Stimulated activated CD4-positive, alpha-beta T cell treated with anti-CD3 and anti-CD28 coated beads, Interleukin-1b, Interleukin-23, amount 100 ng/mL, for 4 hours (primary cell): ENCODE measurements around the gene PRF1.
"Not testable (repeated sequence)": the region's sequence is repeated elsewhere in the genome, so short reads cannot be mapped to it uniquely, and the experiment has no call there.

Experiments used
- DNase-seq, 2 donors: peaks; one replicate each; pipeline ENCODE4 v3.0.0-alpha.2; 2020; ENCODE audit warnings: low read depth in 2 of 2

PRF1 gene

DNA sequence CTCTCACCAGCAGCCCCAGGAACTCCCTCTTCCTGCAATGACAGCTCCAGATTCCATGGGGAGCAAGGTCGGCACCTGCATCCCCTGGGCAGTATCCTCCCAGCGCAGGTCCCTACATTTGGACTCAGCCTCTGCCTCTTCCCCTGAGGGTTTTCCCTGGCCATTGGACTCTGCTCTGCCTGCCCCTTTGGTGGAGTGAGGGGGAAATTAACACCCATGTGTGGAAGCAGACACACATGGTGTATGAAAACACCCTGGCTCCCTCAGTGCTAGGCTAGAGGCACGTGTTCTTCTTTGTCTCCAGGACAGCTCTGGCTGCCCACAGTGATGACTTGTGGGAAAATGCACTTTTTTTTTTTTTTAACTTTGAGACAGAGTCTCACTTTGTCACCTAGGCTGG is 8.4 kb downstream of the PRF1 start:
- no peak for DNase-seq

- DNase-seq, result no peak
Observed at GRCh38 chr10:70593513-70593890, 9.0 kb downstream of the PRF1 start.

DNA sequence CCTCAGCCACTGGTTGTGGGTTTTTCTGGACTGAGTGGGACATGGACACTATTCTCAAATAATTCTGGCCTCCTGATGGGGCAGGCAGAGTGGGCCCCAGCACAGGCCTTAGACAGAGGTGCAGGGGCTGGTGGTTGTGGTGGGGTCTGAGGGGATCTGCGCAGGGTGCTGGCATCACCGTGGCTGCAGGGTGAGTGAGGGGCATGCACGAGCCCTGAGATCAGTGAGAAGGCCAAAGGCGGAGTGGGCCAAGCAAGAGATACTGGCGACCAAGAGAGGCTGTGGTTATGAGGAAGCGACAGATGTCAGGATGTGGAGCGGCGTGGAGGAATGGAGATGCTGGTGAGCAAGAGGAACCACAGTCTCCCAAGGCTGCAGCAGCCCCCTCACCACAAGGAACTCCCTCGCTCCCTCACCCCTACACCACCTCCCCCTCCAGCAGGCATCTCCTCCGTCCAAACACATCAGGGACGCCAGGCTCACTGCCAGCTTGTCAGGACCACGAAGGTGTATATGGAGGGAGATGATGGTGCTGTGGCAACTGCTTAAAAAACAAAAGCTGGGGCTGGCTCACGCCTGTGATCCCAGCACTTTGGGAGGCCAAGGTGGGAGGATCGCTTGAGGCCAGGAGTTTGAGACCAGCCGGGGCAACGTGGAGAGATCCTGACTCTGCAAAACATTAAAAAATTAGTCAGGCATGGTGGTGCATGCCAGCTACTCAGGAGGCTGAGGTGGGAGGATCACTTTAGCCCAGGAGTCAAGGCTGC is 9.6 kb downstream of the PRF1 start:
- no peak for DNase-seq

DNA sequence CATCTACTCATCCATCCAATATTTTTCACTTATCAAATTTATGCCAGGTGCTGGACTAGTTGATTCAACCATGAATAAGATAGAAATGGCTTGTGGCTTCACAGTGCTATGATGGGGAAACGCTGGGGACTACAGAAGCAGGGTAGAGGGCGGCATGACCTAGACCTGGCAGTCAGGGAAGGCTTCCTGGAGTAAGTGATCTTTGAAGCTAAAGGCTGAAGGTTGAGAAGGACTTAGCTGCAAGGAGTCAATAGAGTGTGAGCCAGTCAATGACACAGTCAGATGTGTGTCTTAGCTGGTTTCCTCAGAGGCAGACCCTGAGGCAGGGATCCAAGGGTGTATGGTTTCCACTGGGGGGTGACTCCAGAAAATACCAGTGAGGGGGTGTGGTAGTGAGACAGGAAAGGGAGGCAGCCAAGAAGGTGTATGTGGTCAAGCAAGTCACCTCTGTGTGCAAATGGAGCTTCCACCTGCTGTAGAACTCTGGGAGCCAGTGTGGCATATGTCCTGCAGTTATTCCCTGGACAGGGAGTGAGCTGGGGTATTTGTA is 10.3 kb downstream of the PRF1 start:
- no peak for DNase-seq

GRCh38 chr10:70590655-70591416 is 11.7 kb downstream of the PRF1 start:
- DNase-seq, result no peak

- DNase-seq, result no peak
Observed at GRCh38 chr10:70589762-70590654, 12.5 kb downstream of the PRF1 start.

- no peak for DNase-seq
Observed at GRCh38 chr10:70588859-70589570, 13.5 kb downstream of the PRF1 start.

GRCh38 chr10:70588255-70588654 is 14.3 kb downstream of the PRF1 start:
- DNase-seq, result no peak

DNA sequence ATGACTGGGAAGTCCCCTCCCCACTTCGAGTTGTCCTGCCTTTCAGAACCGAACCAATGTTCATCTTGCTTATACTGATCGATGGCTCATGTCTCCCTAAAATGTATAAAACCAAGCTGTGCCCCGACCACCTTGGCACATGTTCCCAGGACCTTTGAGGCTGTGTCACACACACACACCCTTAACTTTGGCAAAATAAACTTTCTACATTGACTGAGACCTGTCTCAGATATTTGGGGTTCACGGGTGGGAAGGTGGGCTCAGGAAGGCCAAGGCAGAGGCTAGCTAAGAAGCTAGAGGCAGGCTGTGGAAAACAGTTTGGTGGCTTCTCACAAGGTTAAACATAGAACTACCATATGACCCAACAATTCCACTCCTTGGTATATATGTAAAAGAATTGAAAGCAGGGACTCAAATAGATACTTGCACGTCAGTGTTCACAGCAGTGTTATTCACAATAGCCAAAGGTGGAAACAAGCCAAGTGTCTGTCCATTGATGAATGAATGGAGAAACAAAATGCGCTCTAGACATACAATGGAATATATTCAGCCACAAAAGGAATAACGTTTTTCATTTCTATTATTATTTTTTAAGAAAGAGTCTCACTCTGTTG is 15.4 kb downstream of the PRF1 start:
- no peak for DNase-seq

DNA sequence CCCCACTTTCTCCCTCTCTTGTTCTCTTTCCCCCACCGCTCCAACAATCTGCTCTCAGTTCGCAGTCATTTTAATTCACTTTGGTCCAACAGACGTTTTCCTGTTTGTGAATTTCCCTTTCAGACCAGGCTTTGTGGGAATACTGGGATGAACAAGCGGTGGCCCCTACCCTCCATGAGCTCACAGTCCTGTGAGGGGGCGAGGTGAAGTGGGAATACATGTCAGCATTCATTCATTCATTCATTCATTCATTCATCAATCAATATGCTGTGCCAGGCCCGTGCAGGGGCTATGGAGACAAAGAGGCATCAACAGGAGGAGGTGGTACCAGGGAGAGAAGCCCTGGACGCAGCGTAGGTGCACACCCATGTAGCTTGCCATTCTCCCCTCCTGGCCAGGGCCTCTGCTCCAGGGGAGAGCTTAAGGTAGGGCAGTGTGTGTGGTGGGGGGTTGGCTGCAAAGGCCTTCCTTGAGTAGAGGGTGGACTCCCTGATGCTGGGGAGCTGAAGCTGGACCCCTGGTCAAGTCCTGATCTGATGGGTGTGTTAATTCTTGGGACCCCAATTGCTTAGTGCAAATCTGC is 16.1 kb downstream of the PRF1 start:
- no peak for DNase-seq

GRCh38 chr10:70585578-70586169 is 16.9 kb downstream of the PRF1 start:
- DNase-seq, result no peak

GRCh38 chr10:70584909-70585544 is 17.5 kb downstream of the PRF1 start:
- no peak for DNase-seq

DNA sequence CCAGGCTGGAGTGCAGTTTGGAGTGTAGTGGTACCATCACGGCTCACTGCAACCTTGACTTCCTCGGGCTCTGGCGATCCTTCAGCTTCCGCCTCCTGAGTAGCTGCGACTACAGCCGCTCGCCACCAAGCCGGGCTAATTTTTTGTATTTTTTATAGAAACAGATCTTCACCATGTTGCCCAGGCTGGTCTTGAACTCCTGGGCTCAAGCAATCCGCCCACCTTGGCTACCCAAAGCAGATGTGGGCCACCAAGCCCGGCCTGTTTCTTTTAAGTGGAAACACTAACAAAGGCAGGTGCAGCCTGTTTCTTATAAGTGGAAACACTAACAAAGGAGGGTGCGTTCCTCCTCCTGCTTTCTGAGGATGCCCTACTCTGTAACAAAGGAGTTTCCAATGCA is 18.2 kb downstream of the PRF1 start:
- no peak for DNase-seq

GRCh38 chr10:70583669-70584037 is 18.9 kb downstream of the PRF1 start:
- no peak for DNase-seq

DNA sequence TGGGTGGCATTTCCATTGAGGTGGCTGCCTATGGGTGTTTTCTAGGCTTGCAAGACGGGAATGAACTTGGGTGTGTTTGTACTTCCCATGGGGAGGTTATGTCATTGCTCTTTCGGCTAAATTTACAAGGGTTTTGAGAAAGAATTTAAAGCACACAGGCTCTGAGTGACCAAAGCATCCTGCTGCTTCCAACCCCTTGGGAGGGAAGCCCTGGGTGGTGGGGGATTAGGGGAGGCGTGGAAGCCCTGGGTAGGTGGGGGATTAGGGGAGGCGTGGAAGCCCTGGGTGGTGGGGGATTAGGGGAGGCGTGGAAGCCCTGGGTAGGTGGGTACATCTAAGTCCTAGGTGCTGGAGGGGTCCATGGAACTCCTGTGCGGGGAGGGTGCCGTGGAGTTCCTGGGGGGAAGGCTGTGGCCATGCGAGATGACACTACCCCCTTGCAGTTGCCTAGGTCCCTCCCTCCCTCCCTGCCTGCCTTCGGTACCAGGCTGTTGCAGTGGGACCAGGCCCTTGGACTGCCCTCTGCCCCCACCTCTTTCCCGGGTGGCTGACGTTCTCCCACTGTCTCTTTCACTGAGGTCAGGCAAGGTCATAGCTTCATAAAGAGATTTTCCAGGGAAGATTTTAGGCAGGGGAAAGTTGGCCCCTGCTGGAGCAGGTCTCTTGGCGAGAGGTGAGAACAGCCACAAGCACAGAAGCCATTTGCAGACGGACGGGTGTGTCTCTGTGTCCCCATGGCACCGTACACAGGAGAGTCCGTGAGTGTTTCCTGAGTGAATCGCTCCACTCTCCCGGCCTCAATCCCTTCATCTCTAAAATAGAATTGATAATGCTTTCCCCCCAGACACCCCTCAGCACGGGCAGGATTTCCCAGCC is 19.5 kb downstream of the PRF1 start:
- no peak for DNase-seq

DNA sequence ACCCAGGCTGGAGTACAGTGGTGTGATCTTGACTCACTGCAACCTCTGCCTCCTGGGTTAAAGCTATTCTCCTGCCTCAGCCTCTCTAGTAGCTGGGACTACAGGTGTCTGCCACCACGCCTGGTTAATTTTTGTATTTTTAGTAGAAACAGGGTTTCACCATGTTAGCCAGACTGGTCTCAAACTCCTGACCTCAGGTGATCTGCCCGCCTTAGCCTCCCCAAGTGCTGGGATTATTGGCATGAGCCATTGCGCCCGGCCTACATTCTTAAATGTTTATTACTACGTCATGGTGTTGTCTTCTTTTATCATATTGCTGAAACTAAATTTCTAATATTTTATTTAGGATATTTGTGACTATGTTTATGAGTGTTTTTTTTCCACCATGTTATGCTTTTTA is 21.4 kb downstream of the PRF1 start:
- not testable (repeated sequence) for DNase-seq

DNA sequence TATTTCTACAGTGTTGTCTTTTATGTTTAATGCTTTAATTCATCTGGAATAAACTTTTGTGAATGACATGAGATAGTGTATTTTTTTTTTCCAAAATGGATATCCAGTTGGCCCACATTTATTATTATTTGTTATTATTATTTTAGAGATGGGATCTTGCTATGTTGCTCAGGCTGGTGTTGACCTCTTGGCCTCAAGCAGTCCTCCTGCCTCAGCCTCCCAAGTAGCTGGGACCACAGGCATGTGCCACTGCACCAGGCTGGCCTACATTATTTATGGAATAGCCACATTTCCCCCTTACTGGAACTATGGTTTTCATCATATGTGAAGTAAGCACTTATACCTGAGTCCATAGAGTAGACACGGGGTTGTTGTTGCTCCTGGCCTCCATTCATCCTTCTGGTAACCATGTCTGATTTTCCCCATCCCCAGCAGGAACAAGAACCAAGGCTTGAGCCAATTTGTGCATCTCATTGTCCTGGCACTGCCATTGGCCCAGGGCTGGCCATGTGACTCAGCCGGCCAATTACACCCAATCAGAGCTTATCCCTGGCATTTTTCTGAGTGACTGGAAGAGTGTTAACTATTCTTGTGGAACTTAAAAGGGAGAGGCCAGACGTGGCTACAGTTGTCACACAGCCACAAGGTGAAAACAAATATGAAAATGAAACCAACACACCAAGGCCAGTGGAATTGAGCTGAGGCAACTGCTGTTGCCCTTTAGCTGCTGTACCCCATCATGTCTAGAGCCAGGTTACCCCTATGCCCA is 23.1 kb downstream of the PRF1 start:
- no peak for DNase-seq

- DNase-seq, result peak; percentile 29 to 33
Observed at GRCh38 chr10:70578371-70578947, 24.1 kb downstream of the PRF1 start.
